Esophagus squamous epithelium (tissue), 4 donors: ENCODE measurements around the gene PCSK6.

Experiments
- POLR2A ChIP-seq, 4 donors: fragments of 450-650 bp; IDR thresholded peaks; one replicate each; pipeline ENCODE4 v1.6.1; 2017; ENCODE audit warnings: antibody characterized with exemption in 4 of 4, mild to moderate bottlenecking in 4 of 4, moderate library complexity in 3 of 4
- TF ChIP-seq, protein P1 (sequence below), 6 experiments: fragments of 450-650 bp in 4 of 6; fragments of 200-600 bp in 2 of 6; sonication (generic) in 2 of 6; IDR thresholded peaks; one replicate each; pipeline ENCODE4 v1.5.1; 2016 to 2019; ENCODE audit warnings: antibody characterized with exemption in 6 of 6, mild to moderate bottlenecking in 4 of 6, moderate library complexity in 4 of 6

GRCh38 chr15:101489599-101490407 lies at the start of gene PCSK6:
- TF ChIP-seq, protein P1, sequence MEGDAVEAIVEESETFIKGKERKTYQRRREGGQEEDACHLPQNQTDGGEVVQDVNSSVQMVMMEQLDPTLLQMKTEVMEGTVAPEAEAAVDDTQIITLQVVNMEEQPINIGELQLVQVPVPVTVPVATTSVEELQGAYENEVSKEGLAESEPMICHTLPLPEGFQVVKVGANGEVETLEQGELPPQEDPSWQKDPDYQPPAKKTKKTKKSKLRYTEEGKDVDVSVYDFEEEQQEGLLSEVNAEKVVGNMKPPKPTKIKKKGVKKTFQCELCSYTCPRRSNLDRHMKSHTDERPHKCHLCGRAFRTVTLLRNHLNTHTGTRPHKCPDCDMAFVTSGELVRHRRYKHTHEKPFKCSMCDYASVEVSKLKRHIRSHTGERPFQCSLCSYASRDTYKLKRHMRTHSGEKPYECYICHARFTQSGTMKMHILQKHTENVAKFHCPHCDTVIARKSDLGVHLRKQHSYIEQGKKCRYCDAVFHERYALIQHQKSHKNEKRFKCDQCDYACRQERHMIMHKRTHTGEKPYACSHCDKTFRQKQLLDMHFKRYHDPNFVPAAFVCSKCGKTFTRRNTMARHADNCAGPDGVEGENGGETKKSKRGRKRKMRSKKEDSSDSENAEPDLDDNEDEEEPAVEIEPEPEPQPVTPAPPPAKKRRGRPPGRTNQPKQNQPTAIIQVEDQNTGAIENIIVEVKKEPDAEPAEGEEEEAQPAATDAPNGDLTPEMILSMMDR (IDR thresholded peaks at IDR 0.05) = no peak
- TF ChIP-seq POLR2A (IDR thresholded peaks at IDR 0.05) = no peak
